Measurements from ENCODE around the gene C17orf78. TPM values are rescaled to one million over a fixed set of nuclear protein-coding genes. Genes with fewer than 3 reads are reported as not detected.

C17orf78 gene
- total and polyA plus RNA-seq, 2 of the 13 experiments (the other 11 are each of a cell fraction or from before 2014, with no cell fraction given): not detected

- TF ChIP-seq HNRNPL (IDR thresholded peaks at IDR 0.05; ENCODE audit: low read depth, low read length) (peak; percentile 82; the same call in 1 of the 2 replicates), MIXL1 (CRISPR knock-in tag; IDR thresholded peaks at IDR 0.05) (no peak; the same call in 1 of the 2 replicates), ZFP36 (IDR thresholded peaks at IDR 0.05; ENCODE audit: borderline replicate concordance, low read depth, low read length, partially characterized antibody) (no peak), MAFK (conservative IDR thresholded peaks at IDR 0.05 in 1 of 2, IDR thresholded peaks at IDR 0.05 in 1 of 2; ENCODE audit: low read length in 2 of 2) (no peak), DZIP1 (CRISPR knock-in tag; IDR thresholded peaks at IDR 0.05) (no peak), SIN3A (IDR thresholded peaks at IDR 0.05; ENCODE audit: borderline replicate concordance, low read depth, low read length) (peak; percentile 18; the same call in 1 of the 2 replicates), ZNF691 (CRISPR knock-in tag; IDR thresholded peaks at IDR 0.05; ENCODE audit: borderline replicate concordance, low read depth) (no peak), ZNF782 (CRISPR knock-in tag; IDR thresholded peaks at IDR 0.05; ENCODE audit: borderline replicate concordance) (0 out of 2 replicates have a peak, but pooled peaks have one; percentile 54), POLR2AphosphoS5 (IDR thresholded peaks at IDR 0.05; ENCODE audit: low read depth, low read length) (peak; percentile 89), ZNF577 (CRISPR knock-in tag; IDR thresholded peaks at IDR 0.05; ENCODE audit: borderline replicate concordance, low read depth) (no peak), ZNF652 (CRISPR knock-in tag; IDR thresholded peaks at IDR 0.05; ENCODE audit: borderline replicate concordance, low read depth) (no peak), ZNF878 (CRISPR knock-in tag; IDR thresholded peaks at IDR 0.05) (no peak), CREB1 (IDR thresholded peaks at IDR 0.05) (no peak), CREB1 (CRISPR knock-in tag; IDR thresholded peaks at IDR 0.05) (no peak), ARHGAP35 (CRISPR knock-in tag; IDR thresholded peaks at IDR 0.05; ENCODE audit: borderline replicate concordance) (peak; percentile 40; the same call in 1 of the 2 replicates), MED1 (CRISPR knock-in tag; IDR thresholded peaks at IDR 0.05) (peak; percentile 64), EHMT2 (IDR thresholded peaks at IDR 0.05; ENCODE audit: borderline replicate concordance, low read depth, low read length) (no peak), FOXK2 (IDR thresholded peaks at IDR 0.05) (no peak), SRSF4 (IDR thresholded peaks at IDR 0.05; ENCODE audit: low read depth, low read length, poor library complexity, severe bottlenecking) (no peak), ZNF362 (CRISPR knock-in tag; IDR thresholded peaks at IDR 0.05; ENCODE audit: borderline replicate concordance) (no peak), ZNF567 (CRISPR knock-in tag; IDR thresholded peaks at IDR 0.05; ENCODE audit: borderline replicate concordance) (peak; percentile 92), ATF1 (CRISPR knock-in tag; IDR thresholded peaks at IDR 0.05) (no peak), ELF4 (CRISPR knock-in tag; IDR thresholded peaks at IDR 0.05; ENCODE audit: borderline replicate concordance) (no peak), ZMYM4 (CRISPR knock-in tag; IDR thresholded peaks at IDR 0.05) (peak; percentile 26; the same call in 1 of the 2 replicates), HHEX (CRISPR knock-in tag; IDR thresholded peaks at IDR 0.05) (no peak), TEAD3 (CRISPR knock-in tag; optimal IDR thresholded peaks at IDR 0.05; ENCODE audit: borderline replicate concordance) (no peak), ZBTB3 (CRISPR knock-in tag; IDR thresholded peaks at IDR 0.05; ENCODE audit: borderline replicate concordance, low read depth) (no peak)
Measured at GRCh38 chr17:37406635-37407461, 31.1 kb downstream of the C17orf78 start, which contains the start of the genes ACACA and TADA2A (continued).
